K562 (cell line): ENCODE data around the gene PDGFC. TPM values are rescaled to one million over a fixed set of nuclear protein-coding genes. Genes with fewer than 3 reads are reported as not detected.

Source experiments
- MGA ChIP-seq: fragments of 450-650 bp; IDR thresholded peaks from 2 replicates; pipeline ENCODE4 v1.6.1; 2016; ENCODE audit warnings: mild to moderate bottlenecking, moderate library complexity
- NFRKB ChIP-seq: fragments of 450-650 bp; IDR thresholded peaks from 2 replicates; pipeline ENCODE4 v1.6.1; 2016; ENCODE audit warnings: low read depth
- ZNF263 ChIP-seq: sonication (generic); formaldehyde crosslinking; IDR thresholded peaks from 2 replicates; pipeline ENCODE4 v1.8.0; 2022; ENCODE audit warnings: mild to moderate bottlenecking, missing genetic modification reagents, borderline replicate concordance
- polyA plus RNA-seq, 8 experiments: library from polyadenylated mRNA; depleted of rRNA in 4 of 8; stranded (reverse) in 5 of 8; unstranded in 3 of 8; fragments of >200 nt; fragmentation: Nextera tagmentation in 2 of 8; fragmentation: Illumina TruSeq in 1 of 8; extraction: Ambion mirVana in 2 of 8; extraction: Trizol in 1 of 8; gene quantifications; 2 replicates each; pipeline versions ENCODE4 v1.2.1 to v1.2.3, GENCODE V29; 2011 to 2014; ENCODE audit warnings: inconsistent platforms in 1 of 8, missing spikeins in 1 of 8
- total RNA-seq, 7 experiments: library from RNA; depleted of rRNA in 6 of 7; stranded (reverse); fragments of >200 nt in 6 of 7; fragmentation: Illumina TruSeq in 2 of 7; extraction: Trizol in 2 of 7; gene quantifications; 2 replicates each; pipeline versions ENCODE4 v1.2.1 to v1.2.3, GENCODE V29; 2011 to 2021; ENCODE audit warnings: low replicate concordance in 1 of 7

Gene PDGFC
- total and polyA plus RNA-seq, 9 of the 15 experiments (the other 6 are each of a cell fraction or from before 2014, with no cell fraction given): not detected

- TF ChIP-seq ZNF263 (no peak), MGA (no peak), NFRKB (no peak)
Measured at GRCh38 chr4:156829201-156829873, 142.3 kb downstream of the PDGFC start (continued).
